ENCODE data around the gene IFT81. TPM values are rescaled to one million over a fixed set of nuclear protein-coding genes. Genes with fewer than 3 reads are reported as not detected.
"Not testable (repeated sequence)": the region's sequence is repeated elsewhere in the genome, so short reads cannot be mapped to it uniquely, and the experiment has no call there.

The IFT81 gene
- total RNA-seq, 1 donor from 2014 or later = 4.3 TPM

DNA sequence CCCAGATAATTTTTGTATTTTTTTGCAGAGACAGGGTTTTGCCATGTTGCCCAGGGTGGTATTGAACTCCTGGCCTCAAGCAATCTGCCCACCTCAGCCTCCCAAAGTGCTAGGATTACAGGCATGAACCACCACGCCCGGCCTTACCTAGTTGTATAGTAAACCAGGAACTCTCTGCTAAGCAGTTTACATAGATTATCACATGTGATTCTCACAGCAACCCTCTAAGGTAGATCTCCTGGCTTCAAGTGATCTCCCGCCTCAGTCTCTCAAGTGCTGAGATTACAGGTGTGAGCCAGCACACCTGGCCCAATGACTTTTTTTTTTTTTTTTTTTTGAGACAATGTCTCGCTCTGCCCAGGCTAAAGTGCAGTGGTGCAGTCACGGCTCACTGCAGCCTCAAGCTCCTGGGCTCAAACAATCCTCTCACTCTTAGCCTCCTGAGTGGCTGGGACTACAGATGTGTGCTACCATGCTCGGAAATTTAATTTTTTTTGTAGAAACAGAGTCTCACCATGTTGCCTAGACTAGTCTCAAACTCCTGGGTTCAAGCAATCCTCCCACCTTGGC lies 130.9 kb downstream of the IFT81 start:
- no peak overlapping the region for H3K27ac Mint-ChIP-seq
- no peaks in the 10 kb centered on the region for H3K4me1 Mint-ChIP-seq
- TF ChIP-seq, protein P1, sequence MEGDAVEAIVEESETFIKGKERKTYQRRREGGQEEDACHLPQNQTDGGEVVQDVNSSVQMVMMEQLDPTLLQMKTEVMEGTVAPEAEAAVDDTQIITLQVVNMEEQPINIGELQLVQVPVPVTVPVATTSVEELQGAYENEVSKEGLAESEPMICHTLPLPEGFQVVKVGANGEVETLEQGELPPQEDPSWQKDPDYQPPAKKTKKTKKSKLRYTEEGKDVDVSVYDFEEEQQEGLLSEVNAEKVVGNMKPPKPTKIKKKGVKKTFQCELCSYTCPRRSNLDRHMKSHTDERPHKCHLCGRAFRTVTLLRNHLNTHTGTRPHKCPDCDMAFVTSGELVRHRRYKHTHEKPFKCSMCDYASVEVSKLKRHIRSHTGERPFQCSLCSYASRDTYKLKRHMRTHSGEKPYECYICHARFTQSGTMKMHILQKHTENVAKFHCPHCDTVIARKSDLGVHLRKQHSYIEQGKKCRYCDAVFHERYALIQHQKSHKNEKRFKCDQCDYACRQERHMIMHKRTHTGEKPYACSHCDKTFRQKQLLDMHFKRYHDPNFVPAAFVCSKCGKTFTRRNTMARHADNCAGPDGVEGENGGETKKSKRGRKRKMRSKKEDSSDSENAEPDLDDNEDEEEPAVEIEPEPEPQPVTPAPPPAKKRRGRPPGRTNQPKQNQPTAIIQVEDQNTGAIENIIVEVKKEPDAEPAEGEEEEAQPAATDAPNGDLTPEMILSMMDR (IDR thresholded peaks at IDR 0.05) = no peak
- ChIA-PET POLR2A (no interaction called here), CTCF (no interaction called here)
- DNase-seq = no peak
- intact Hi-C loops (cut with micrococcal nuclease) = no loop called here
- no peaks in the 10 kb centered on the region for H3K9me3 Mint-ChIP-seq
- H3K36me3 Mint-ChIP-seq (ENCODE audit: low read depth) = no peaks in the 10 kb centered on the region
- no peak for ATAC-seq (ENCODE audit: low read depth)
- no peak overlapping the region for H3K4me3 Mint-ChIP-seq
- no peaks in the 10 kb centered on the region for H3K27me3 Mint-ChIP-seq

- CTCF ChIA-PET; H3K36me3 Mint-ChIP-seq (ENCODE audit: low read depth); H3K27me3 Mint-ChIP-seq; H3K4me1 Mint-ChIP-seq; H3K27ac Mint-ChIP-seq; DNase-seq; POLR2A ChIA-PET; ATAC-seq (ENCODE audit: low read depth); intact Hi-C loops (cut with micrococcal nuclease); H3K9me3 Mint-ChIP-seq; H3K4me3 Mint-ChIP-seq: not testable (repeated sequence)
Measured at GRCh38 chr12:110255890-110256456, 131.8 kb downstream of the IFT81 start.

- ChIA-PET CTCF (no interaction called here), POLR2A (interaction anchor here (0.5 to 0.6 kb wide), 2 partner anchors 34 to 157 kb away, joined by 6 read pairs; no protein-coding TSS in a partner anchor)
- no peak for ATAC-seq (ENCODE audit: low read depth)
- no peak for DNase-seq
- TF ChIP-seq, protein P1 (IDR thresholded peaks at IDR 0.05) = no peak
- H3K4me3 Mint-ChIP-seq = no peak overlapping the region
- intact Hi-C loops (cut with micrococcal nuclease) = no loop called here
- H3K9me3 Mint-ChIP-seq = no peaks in the 10 kb centered on the region
- H3K27ac Mint-ChIP-seq = no peak overlapping the region
- H3K27me3 Mint-ChIP-seq = no peaks in the 10 kb centered on the region
- H3K4me1 Mint-ChIP-seq = no peaks in the 10 kb centered on the region
- no peaks in the 10 kb centered on the region for H3K36me3 Mint-ChIP-seq (ENCODE audit: low read depth)
Measured at GRCh38 chr12:110256780-110257431, 132.7 kb downstream of the IFT81 start.

DNA sequence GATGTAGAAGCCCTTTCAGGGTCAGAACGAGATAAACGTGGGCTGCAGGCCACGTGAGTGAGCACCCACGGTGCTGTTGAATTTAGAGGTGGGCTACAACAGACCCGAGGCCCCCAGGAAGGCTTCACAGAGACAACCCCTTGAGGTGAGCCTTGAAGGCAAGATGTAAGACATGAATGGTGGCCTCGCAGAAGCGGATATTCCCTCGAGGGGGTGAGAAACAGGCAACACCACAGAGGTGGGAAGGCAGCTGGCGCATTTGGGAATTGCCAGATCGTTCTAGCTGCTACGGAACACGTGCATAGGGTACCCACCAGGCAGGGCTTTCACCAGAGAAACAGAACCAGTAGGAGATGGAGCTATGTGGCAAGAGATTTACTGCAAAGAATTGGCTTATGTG lies 134.3 kb downstream of the IFT81 start:
- no peaks in the 10 kb centered on the region for H3K27me3 Mint-ChIP-seq
- ChIA-PET POLR2A (no interaction called here), CTCF (no interaction called here)
- no peaks in the 10 kb centered on the region for H3K9me3 Mint-ChIP-seq
- H3K4me3 Mint-ChIP-seq = no peak overlapping the region
- no peak overlapping the region for H3K27ac Mint-ChIP-seq
- intact Hi-C loops (cut with micrococcal nuclease) = no loop called here
- TF ChIP-seq, protein P1 (IDR thresholded peaks at IDR 0.05) = no peak
- no peak for DNase-seq
- no peak for ATAC-seq (ENCODE audit: low read depth)
- no peaks in the 10 kb centered on the region for H3K36me3 Mint-ChIP-seq (ENCODE audit: low read depth)
- H3K4me1 Mint-ChIP-seq = no peaks in the 10 kb centered on the region

DNA sequence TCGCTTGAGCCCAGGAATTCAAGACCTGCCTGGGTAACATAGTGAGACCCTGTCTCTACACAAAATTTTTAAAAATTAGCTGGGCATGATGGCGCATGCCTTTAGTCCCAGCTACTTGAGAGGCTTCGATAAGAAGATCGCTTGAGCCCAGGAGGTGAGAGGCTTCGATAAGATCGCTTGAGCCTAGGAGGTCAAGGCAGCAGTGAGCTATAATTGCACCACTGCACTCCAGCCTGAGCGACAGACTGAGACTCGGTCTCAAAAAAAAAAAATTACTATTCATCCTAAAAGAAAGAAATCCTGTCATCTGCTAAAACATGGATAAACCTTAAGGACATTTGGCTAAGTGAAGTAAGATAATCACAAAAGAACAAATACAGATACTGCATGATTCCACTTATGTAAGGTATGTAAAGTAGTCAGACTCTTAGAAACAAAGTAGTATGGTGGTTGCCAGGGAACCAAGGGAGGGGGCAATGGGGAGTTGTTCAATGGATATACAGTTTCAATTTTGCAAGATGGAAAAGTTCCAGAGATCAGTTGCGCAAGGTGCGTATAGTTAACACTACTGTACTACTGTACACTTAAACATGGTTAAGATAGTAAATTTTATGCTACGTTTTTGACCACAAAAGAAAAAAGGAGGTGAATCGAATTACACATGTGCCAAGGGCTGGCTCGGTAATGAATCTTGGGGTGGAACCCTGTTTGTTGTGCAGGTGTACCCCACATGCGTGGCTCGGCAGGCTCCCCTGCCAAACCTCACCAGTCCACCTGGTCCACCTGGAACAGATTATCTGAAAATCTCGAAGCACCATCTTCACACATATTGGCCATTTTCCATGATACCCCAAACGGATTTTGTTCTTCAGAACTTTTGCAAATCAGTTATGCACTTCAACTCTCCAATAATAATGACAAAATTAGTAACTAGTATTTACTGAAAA lies 138.6 kb downstream of the IFT81 start:
- POLR2A ChIA-PET = no interaction called here
- no peaks in the 10 kb centered on the region for H3K36me3 Mint-ChIP-seq (ENCODE audit: low read depth)
- CTCF ChIA-PET = interaction anchor here (1.0 kb wide), 1 partner anchor 17 kb away, joined by 3 read pairs; no protein-coding TSS in a partner anchor
- no peak overlapping the region for H3K27ac Mint-ChIP-seq
- no peaks in the 10 kb centered on the region for H3K27me3 Mint-ChIP-seq
- no peaks in the 10 kb centered on the region for H3K4me1 Mint-ChIP-seq
- no peaks in the 10 kb centered on the region for H3K9me3 Mint-ChIP-seq
- no peak for DNase-seq
- TF ChIP-seq, protein P1 (IDR thresholded peaks at IDR 0.05) = no peak
- intact Hi-C loops (cut with micrococcal nuclease) = no loop called here
- H3K4me3 Mint-ChIP-seq = no peak overlapping the region
- no peak for ATAC-seq (ENCODE audit: low read depth)
